Measurements from ENCODE around the gene IFNA6.
"Not testable (repeated sequence)": the region's sequence is repeated elsewhere in the genome, so short reads cannot be mapped to it uniquely, and the experiment has no call there.

Gene IFNA6

GRCh38 chr9:21383627-21384026 is 32.9 kb upstream of the IFNA6 start:
- Histone ChIP-seq H3K4me2 (ENCODE audit: low read length) (no peak overlapping the region), H3K4me3 (ENCODE audit: low read length) (no peak overlapping the region), H3K27me3 (ENCODE audit: control insufficient read depth, low read length) (peaks cover 28% of the 10 kb centered on the region)

GRCh38 chr9:21381448-21382339 is 31.0 kb upstream of the IFNA6 start:
- Histone ChIP-seq H3K27me3 (ENCODE audit: control insufficient read depth, low read length) (peaks cover 28% of the 10 kb centered on the region), H3K27ac (ENCODE audit: low read depth, low read length) (no peak overlapping the region), H3K4me2 (ENCODE audit: low read length) (no peak overlapping the region)

More at GRCh38 chr9:21383627-21384026, 32.9 kb upstream of the IFNA6 start:
- Histone ChIP-seq H3K4me1 (ENCODE audit: control insufficient read depth, low read length) (peaks cover 5% of the 10 kb centered on the region), H3F3A (ENCODE audit: control insufficient read depth, insufficient read depth) (no peaks in the 10 kb centered on the region), H3K9me3 (ENCODE audit: control insufficient read depth, insufficient read depth, low read length) (no peaks in the 10 kb centered on the region), H3K9me2 (replicated peaks; ENCODE audit: control insufficient read depth, low read length) (no peaks in the 10 kb centered on the region), H4K20me1 (ENCODE audit: control insufficient read depth, insufficient read depth, low read depth, low read length) (no peaks in the 10 kb centered on the region), H3K27ac (ENCODE audit: low read depth, low read length) (no peak overlapping the region), H3K79me2 (ENCODE audit: control insufficient read depth, low read length) (no peaks in the 10 kb centered on the region), H3K36me3 (ENCODE audit: control insufficient read depth, low read length) (no peaks in the 10 kb centered on the region)
- TF ChIP-seq EZH2phosphoT487 (IDR thresholded peaks at IDR 0.05; ENCODE audit: borderline replicate concordance, low read length): no peak
- no peak for TF ChIP-seq CTCF (IDR thresholded peaks at IDR 0.05; ENCODE audit: low read depth, low read length, poor library complexity, severe bottlenecking)

GRCh38 chr9:21371467-21371866 is 20.8 kb upstream of the IFNA6 start:
- not testable (repeated sequence) for H3K79me2 ChIP-seq (ENCODE audit: control insufficient read depth, low read length); H3K4me3 ChIP-seq (ENCODE audit: low read length); H3F3A ChIP-seq (ENCODE audit: control insufficient read depth, insufficient read depth); H3K36me3 ChIP-seq (ENCODE audit: control insufficient read depth, low read length); H3K4me2 ChIP-seq (ENCODE audit: low read length); H3K27ac ChIP-seq (ENCODE audit: low read depth, low read length); H3K27me3 ChIP-seq (ENCODE audit: control insufficient read depth, low read length); H3K4me1 ChIP-seq (ENCODE audit: control insufficient read depth, low read length); H3K9me2 ChIP-seq (replicated peaks; ENCODE audit: control insufficient read depth, low read length); H3K9me3 ChIP-seq (ENCODE audit: control insufficient read depth, insufficient read depth, low read length); H4K20me1 ChIP-seq (ENCODE audit: control insufficient read depth, insufficient read depth, low read depth, low read length)

More at GRCh38 chr9:21381448-21382339, 31.0 kb upstream of the IFNA6 start:
- Histone ChIP-seq H3K36me3 (ENCODE audit: control insufficient read depth, low read length) (no peaks in the 10 kb centered on the region), H3K9me3 (ENCODE audit: control insufficient read depth, insufficient read depth, low read length) (no peaks in the 10 kb centered on the region), H3F3A (ENCODE audit: control insufficient read depth, insufficient read depth) (no peaks in the 10 kb centered on the region), H3K79me2 (ENCODE audit: control insufficient read depth, low read length) (no peaks in the 10 kb centered on the region), H3K9me2 (replicated peaks; ENCODE audit: control insufficient read depth, low read length) (no peaks in the 10 kb centered on the region), H3K4me3 (ENCODE audit: low read length) (no peak overlapping the region), H3K4me1 (ENCODE audit: control insufficient read depth, low read length) (peaks cover 5% of the 10 kb centered on the region), H4K20me1 (ENCODE audit: control insufficient read depth, insufficient read depth, low read depth, low read length) (no peaks in the 10 kb centered on the region)
- TF ChIP-seq CTCF (IDR thresholded peaks at IDR 0.05; ENCODE audit: low read depth, low read length, poor library complexity, severe bottlenecking) (no peak), EZH2phosphoT487 (IDR thresholded peaks at IDR 0.05; ENCODE audit: borderline replicate concordance, low read length) (no peak)

GRCh38 chr9:21367957-21368356 is 17.3 kb upstream of the IFNA6 start, which contains the start of gene IFNA13:
Gene IFNA13, minus strand, starts transcription at chr9:21368057. Its CDS starts 47 bp downstream, at chr9:21368010.
- no peaks in the 10 kb centered on the region for H3K9me2 ChIP-seq (replicated peaks; ENCODE audit: control insufficient read depth, low read length)
- H3K36me3 ChIP-seq (ENCODE audit: control insufficient read depth, low read length): no peaks in the 10 kb centered on the region
- H3K9me3 ChIP-seq (ENCODE audit: control insufficient read depth, insufficient read depth, low read length): no peaks in the 10 kb centered on the region
- peaks cover 6% of the 10 kb centered on the region; the same call in 1 of the 2 replicates for H3K27me3 ChIP-seq (ENCODE audit: control insufficient read depth, low read length)
- H3K79me2 ChIP-seq (ENCODE audit: control insufficient read depth, low read length): no peaks in the 10 kb centered on the region
- no peak for TF ChIP-seq EZH2phosphoT487 (IDR thresholded peaks at IDR 0.05; ENCODE audit: borderline replicate concordance, low read length)
- TF ChIP-seq CTCF (IDR thresholded peaks at IDR 0.05; ENCODE audit: low read depth, low read length, poor library complexity, severe bottlenecking): no peak
- H4K20me1 ChIP-seq (ENCODE audit: control insufficient read depth, insufficient read depth, low read depth, low read length): no peaks in the 10 kb centered on the region
- H3K4me3 ChIP-seq (ENCODE audit: low read length): no peak within 1 kb of the TSS
- no peak within 1 kb of the TSS for H3K27ac ChIP-seq (ENCODE audit: low read depth, low read length)
- no peaks in the 10 kb centered on the region for H3K4me1 ChIP-seq (ENCODE audit: control insufficient read depth, low read length)
- H3K4me2 ChIP-seq (ENCODE audit: low read length): no peak within 1 kb of the TSS
- H3F3A ChIP-seq (ENCODE audit: control insufficient read depth, insufficient read depth): no peaks in the 10 kb centered on the region

GRCh38 chr9:21367169-21367568 is 16.5 kb upstream of the IFNA6 start:
- H3K9me3 ChIP-seq (ENCODE audit: control insufficient read depth, insufficient read depth, low read length); H3K4me3 ChIP-seq (ENCODE audit: low read length); H3F3A ChIP-seq (ENCODE audit: control insufficient read depth, insufficient read depth); H3K9me2 ChIP-seq (replicated peaks; ENCODE audit: control insufficient read depth, low read length); H4K20me1 ChIP-seq (ENCODE audit: control insufficient read depth, insufficient read depth, low read depth, low read length); H3K27me3 ChIP-seq (ENCODE audit: control insufficient read depth, low read length); H3K36me3 ChIP-seq (ENCODE audit: control insufficient read depth, low read length); H3K4me1 ChIP-seq (ENCODE audit: control insufficient read depth, low read length); H3K4me2 ChIP-seq (ENCODE audit: low read length); H3K27ac ChIP-seq (ENCODE audit: low read depth, low read length); H3K79me2 ChIP-seq (ENCODE audit: control insufficient read depth, low read length): not testable (repeated sequence)

Data from DOHH2 (cell line).